Measurements from ENCODE around the gene TEX264. TPM values are rescaled to one million over a fixed set of nuclear protein-coding genes. Genes with fewer than 3 reads are reported as not detected.

TEX264 gene
- total RNA-seq, 1 donor from 2014 or later, result 28.2 TPM

DNA sequence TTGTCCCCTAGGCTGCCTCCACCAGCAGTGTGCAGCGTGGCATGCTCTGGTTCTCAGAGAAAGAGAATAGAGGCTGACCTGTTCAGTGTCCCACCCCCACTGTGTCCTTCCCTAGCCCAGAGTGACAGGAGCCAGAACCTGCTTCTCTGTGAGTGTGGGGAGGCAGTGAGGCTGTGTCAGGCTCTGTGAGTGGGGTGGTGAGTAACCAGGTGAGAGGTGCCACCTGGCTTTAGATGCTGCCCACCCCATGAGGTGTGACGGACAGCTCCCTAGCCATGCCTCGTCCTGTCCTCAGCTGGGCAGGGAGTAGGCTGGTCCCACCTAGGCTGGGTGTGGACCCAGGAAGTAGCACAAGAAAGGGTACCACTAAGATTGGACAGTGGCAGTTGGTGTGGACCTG lies 6.3 kb downstream of the TEX264 start:
- no peaks in the 10 kb centered on the region for H3K27me3 Mint-ChIP-seq (ENCODE audit: low read depth, unreplicated experiment)
- TF ChIP-seq EZH2 (IDR thresholded peaks at IDR 0.05; ENCODE audit: insufficient read depth, low read length), result no peak
- TF ChIP-seq, protein P1, sequence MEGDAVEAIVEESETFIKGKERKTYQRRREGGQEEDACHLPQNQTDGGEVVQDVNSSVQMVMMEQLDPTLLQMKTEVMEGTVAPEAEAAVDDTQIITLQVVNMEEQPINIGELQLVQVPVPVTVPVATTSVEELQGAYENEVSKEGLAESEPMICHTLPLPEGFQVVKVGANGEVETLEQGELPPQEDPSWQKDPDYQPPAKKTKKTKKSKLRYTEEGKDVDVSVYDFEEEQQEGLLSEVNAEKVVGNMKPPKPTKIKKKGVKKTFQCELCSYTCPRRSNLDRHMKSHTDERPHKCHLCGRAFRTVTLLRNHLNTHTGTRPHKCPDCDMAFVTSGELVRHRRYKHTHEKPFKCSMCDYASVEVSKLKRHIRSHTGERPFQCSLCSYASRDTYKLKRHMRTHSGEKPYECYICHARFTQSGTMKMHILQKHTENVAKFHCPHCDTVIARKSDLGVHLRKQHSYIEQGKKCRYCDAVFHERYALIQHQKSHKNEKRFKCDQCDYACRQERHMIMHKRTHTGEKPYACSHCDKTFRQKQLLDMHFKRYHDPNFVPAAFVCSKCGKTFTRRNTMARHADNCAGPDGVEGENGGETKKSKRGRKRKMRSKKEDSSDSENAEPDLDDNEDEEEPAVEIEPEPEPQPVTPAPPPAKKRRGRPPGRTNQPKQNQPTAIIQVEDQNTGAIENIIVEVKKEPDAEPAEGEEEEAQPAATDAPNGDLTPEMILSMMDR (IDR thresholded peaks at IDR 0.05; ENCODE audit: insufficient read depth, low read depth, low read length), result no peak
- H3K4me1 Mint-ChIP-seq (ENCODE audit: low read depth, unreplicated experiment), result peaks cover 24% of the 10 kb centered on the region
- H3K9ac ChIP-seq (ENCODE audit: low read length), result no peak overlapping the region
- no peak overlapping the region for H3K4me3 Mint-ChIP-seq (ENCODE audit: unreplicated experiment)
- no peak overlapping the region for H3K27ac Mint-ChIP-seq (ENCODE audit: unreplicated experiment)
- no peaks in the 10 kb centered on the region for H3K9me3 Mint-ChIP-seq (ENCODE audit: unreplicated experiment)
- no peaks in the 10 kb centered on the region for H3K27me3 ChIP-seq (ENCODE audit: insufficient read depth, low read length)
- DNase-seq (ENCODE audit: low read depth) (no peak), FAIRE-seq (no peak)
- no peak overlapping the region for H2AFZ ChIP-seq (ENCODE audit: low read depth, low read length)
- no peak overlapping the region for H3K4me2 ChIP-seq (ENCODE audit: low read length)
- peaks cover 78% of the 10 kb centered on the region for H4K20me1 ChIP-seq (ENCODE audit: insufficient read depth, low read length)
- H3K4me1 ChIP-seq (ENCODE audit: insufficient read depth, low read length), result peaks cover 22% of the 10 kb centered on the region
- no peaks in the 10 kb centered on the region for H3K9me3 ChIP-seq (ENCODE audit: insufficient read depth, low read depth, low read length)
- peaks cover 2% of the 10 kb centered on the region for H3K36me3 Mint-ChIP-seq (ENCODE audit: low read depth, unreplicated experiment)
- peaks cover 10% of the 10 kb centered on the region for H3K79me2 ChIP-seq (ENCODE audit: insufficient read depth, low read length)
- H3K27ac ChIP-seq (ENCODE audit: low read depth, low read length), result no peak overlapping the region
- no peaks in the 10 kb centered on the region for H3K36me3 ChIP-seq (ENCODE audit: insufficient read depth, low read length)
- no peak overlapping the region for H3K4me3 ChIP-seq (ENCODE audit: insufficient read depth, low read depth, low read length)

DNA sequence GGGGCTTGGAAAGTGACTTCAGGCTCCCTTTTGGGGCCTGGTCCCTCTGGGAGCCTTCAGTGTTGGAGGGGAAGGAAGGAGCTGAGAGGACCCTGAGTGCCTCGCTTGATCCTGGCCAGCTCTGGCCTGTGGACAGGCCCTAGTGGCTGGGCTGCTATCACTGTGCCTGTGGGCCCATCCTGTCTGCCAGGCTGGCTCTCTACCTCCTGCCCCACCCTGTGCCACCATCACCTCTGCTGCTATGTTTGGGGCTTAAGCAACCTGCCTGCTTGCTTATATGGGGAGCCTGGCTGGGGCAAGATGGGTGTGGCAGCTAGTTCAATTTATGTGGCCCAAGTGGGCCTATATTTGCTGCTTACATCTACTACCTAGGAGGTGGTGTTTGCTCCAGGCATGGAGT lies 7.1 kb downstream of the TEX264 start:
- Histone ChIP-seq H3K9me3 (ENCODE audit: insufficient read depth, low read depth, low read length) (no peaks in the 10 kb centered on the region), H3K27me3 (ENCODE audit: insufficient read depth, low read length) (no peaks in the 10 kb centered on the region), H3K4me1 (ENCODE audit: insufficient read depth, low read length) (peaks cover 21% of the 10 kb centered on the region), H2AFZ (ENCODE audit: low read depth, low read length) (no peak overlapping the region), H4K20me1 (ENCODE audit: insufficient read depth, low read length) (peaks cover 81% of the 10 kb centered on the region), H3K9ac (ENCODE audit: low read length) (no peak overlapping the region), H3K36me3 (ENCODE audit: insufficient read depth, low read length) (no peaks in the 10 kb centered on the region), H3K4me3 (ENCODE audit: insufficient read depth, low read depth, low read length) (no peak overlapping the region), H3K79me2 (ENCODE audit: insufficient read depth, low read length) (peaks cover 9% of the 10 kb centered on the region), H3K27ac (ENCODE audit: low read depth, low read length) (no peak overlapping the region), H3K4me2 (ENCODE audit: low read length) (no peak overlapping the region)
- Mint-ChIP-seq H3K36me3 (ENCODE audit: low read depth, unreplicated experiment) (peaks cover 2% of the 10 kb centered on the region), H3K9me3 (ENCODE audit: unreplicated experiment) (no peaks in the 10 kb centered on the region), H3K27me3 (ENCODE audit: low read depth, unreplicated experiment) (no peaks in the 10 kb centered on the region), H3K4me3 (ENCODE audit: unreplicated experiment) (no peak overlapping the region), H3K27ac (ENCODE audit: unreplicated experiment) (no peak overlapping the region), H3K4me1 (ENCODE audit: low read depth, unreplicated experiment) (peaks cover 19% of the 10 kb centered on the region)
- DNase-seq (ENCODE audit: low read depth) (no peak), FAIRE-seq (no peak)
- TF ChIP-seq, protein P1 (IDR thresholded peaks at IDR 0.05; ENCODE audit: insufficient read depth, low read depth, low read length), result no peak
- TF ChIP-seq EZH2 (IDR thresholded peaks at IDR 0.05; ENCODE audit: insufficient read depth, low read length), result no peak

DNA sequence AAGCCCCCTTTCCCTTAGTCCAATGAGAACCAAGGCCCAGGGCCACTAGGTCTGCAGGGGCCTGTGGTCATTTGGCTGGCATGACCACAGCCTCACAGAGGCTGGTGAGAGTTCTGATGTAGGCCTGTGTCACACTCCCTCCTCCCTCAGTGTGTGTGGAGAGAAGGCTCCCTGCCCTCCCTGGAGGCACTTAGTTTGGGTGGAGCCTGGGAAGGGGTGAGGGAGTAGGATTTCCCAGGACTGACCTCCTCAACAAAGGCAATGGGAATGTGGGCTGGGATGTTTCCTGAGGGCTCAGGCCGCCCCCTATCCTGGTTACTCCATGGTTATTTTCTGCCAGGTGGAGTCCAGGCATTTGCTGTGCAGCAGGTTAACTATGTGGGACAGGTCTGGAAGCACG lies 7.6 kb downstream of the TEX264 start:
- Histone ChIP-seq H3K9me3 (ENCODE audit: insufficient read depth, low read depth, low read length) (no peaks in the 10 kb centered on the region), H3K4me1 (ENCODE audit: insufficient read depth, low read length) (peaks cover 21% of the 10 kb centered on the region), H3K79me2 (ENCODE audit: insufficient read depth, low read length) (peaks cover 6% of the 10 kb centered on the region), H3K27ac (ENCODE audit: low read depth, low read length) (no peak overlapping the region), H3K4me3 (ENCODE audit: insufficient read depth, low read depth, low read length) (no peak overlapping the region), H3K4me2 (ENCODE audit: low read length) (no peak overlapping the region), H3K36me3 (ENCODE audit: insufficient read depth, low read length) (no peaks in the 10 kb centered on the region), H3K27me3 (ENCODE audit: insufficient read depth, low read length) (no peaks in the 10 kb centered on the region), H2AFZ (ENCODE audit: low read depth, low read length) (no peak overlapping the region), H4K20me1 (ENCODE audit: insufficient read depth, low read length) (peaks cover 79% of the 10 kb centered on the region), H3K9ac (ENCODE audit: low read length) (no peak overlapping the region)
- DNase-seq (ENCODE audit: low read depth) (no peak), FAIRE-seq (no peak)
- H3K27me3 Mint-ChIP-seq (ENCODE audit: low read depth, unreplicated experiment), result no peaks in the 10 kb centered on the region
- no peak for TF ChIP-seq EZH2 (IDR thresholded peaks at IDR 0.05; ENCODE audit: insufficient read depth, low read length)
- TF ChIP-seq, protein P1 (IDR thresholded peaks at IDR 0.05; ENCODE audit: insufficient read depth, low read depth, low read length), result no peak
- peaks cover 2% of the 10 kb centered on the region for H3K36me3 Mint-ChIP-seq (ENCODE audit: low read depth, unreplicated experiment)
- peaks cover 19% of the 10 kb centered on the region for H3K4me1 Mint-ChIP-seq (ENCODE audit: low read depth, unreplicated experiment)
- H3K4me3 Mint-ChIP-seq (ENCODE audit: unreplicated experiment), result no peak overlapping the region
- no peaks in the 10 kb centered on the region for H3K9me3 Mint-ChIP-seq (ENCODE audit: unreplicated experiment)
- H3K27ac Mint-ChIP-seq (ENCODE audit: unreplicated experiment), result no peak overlapping the region
